ENCODE data around the gene KIF15. TPM values are rescaled to one million over a fixed set of nuclear protein-coding genes. Genes with fewer than 3 reads are reported as not detected.

Gene KIF15
- total and polyA plus RNA-seq, 11 donors, result 0.16 to 3.0 (median 0.65) TPM; not detected in 1

DNA sequence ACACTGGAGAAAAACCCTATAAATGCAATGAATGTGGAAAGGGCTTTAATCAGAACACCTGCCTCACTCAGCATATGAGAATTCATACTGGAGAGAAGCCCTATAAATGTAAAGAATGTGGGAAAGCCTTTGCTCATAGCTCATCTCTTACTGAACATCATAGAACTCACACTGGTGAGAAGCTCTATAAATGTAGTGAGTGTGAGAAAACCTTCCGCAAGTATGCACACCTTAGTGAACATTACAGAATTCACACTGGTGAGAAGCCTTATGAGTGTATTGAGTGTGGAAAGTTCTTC lies 39.5 kb upstream of the KIF15 start:
- Histone ChIP-seq H3K4me1 (no peaks in the 10 kb centered on the region), H3K27ac (no peak overlapping the region), H3K27me3 (no peaks in the 10 kb centered on the region), H3K4me3 (no peak overlapping the region), H3K36me3 (peaks cover 9 to 75% (median 24%) of the 10 kb centered on the region in 9 donors), H3K9me3 (peaks cover 10 to 100% (median 97%) of the 10 kb centered on the region in 12 donors)
- 97 to 100% (median 100%) methylated on average over 1 of the region's 1 CpG for WGBS, 4 donors
- ATAC-seq, result no peak
- TF ChIP-seq POLR2A (IDR thresholded peaks at IDR 0.05), result no peak
- TF ChIP-seq, protein P1, sequence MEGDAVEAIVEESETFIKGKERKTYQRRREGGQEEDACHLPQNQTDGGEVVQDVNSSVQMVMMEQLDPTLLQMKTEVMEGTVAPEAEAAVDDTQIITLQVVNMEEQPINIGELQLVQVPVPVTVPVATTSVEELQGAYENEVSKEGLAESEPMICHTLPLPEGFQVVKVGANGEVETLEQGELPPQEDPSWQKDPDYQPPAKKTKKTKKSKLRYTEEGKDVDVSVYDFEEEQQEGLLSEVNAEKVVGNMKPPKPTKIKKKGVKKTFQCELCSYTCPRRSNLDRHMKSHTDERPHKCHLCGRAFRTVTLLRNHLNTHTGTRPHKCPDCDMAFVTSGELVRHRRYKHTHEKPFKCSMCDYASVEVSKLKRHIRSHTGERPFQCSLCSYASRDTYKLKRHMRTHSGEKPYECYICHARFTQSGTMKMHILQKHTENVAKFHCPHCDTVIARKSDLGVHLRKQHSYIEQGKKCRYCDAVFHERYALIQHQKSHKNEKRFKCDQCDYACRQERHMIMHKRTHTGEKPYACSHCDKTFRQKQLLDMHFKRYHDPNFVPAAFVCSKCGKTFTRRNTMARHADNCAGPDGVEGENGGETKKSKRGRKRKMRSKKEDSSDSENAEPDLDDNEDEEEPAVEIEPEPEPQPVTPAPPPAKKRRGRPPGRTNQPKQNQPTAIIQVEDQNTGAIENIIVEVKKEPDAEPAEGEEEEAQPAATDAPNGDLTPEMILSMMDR (IDR thresholded peaks at IDR 0.05), result no peak
- no peak for DNase-seq
- intact Hi-C loops (cut with DNase I), result no loop called here

- Histone ChIP-seq H3K36me3 (peaks cover 8 to 46% (median 33%) of the 10 kb centered on the region in 9 donors), H3K4me1 (peaks cover 0 to 12% (median 3%) of the 10 kb centered on the region in 12 donors), H3K9me3 (peaks cover 0 to 88% (median 68%) of the 10 kb centered on the region in 12 donors), H3K27ac (peak within 1 kb of the TSS in 10 of 12 donors; percentile 18 to 75 (median 57)), H3K4me3 (peak within 1 kb of the TSS; percentile 46 to 94 (median 78)), H3K27me3 (no peaks in the 10 kb centered on the region)
- DNase-seq (peak; percentile 94 to 97 (median 95)), ATAC-seq (peak; percentile 95 to 100 (median 100))
- peak in 1 of 2 donors; percentile 53 for TF ChIP-seq POLR2A (IDR thresholded peaks at IDR 0.05)
- TF ChIP-seq, protein P1 (IDR thresholded peaks at IDR 0.05), result peak in 1 of 12 donors; percentile 25
- 0 to 2% (median 1%) methylated on average over 25 to 46 of the region's 46 CpGs for WGBS, 4 donors
- intact Hi-C loops (cut with DNase I), result loop anchor here in 6 of 10 donors (1.0 to 2.0 kb wide), 5 partner anchors 16 to 133 kb away; partner anchors contain the start of genes ZNF502 (in 5 of the 6), KIAA1143 (in 1 of the 6) and KIF15 (in 1 of the 6)
Measured at GRCh38 chr3:44729384-44729910, 32.1 kb upstream of the KIF15 start, which contains the start of gene ZNF501. Gene ZNF501 (plus strand): TSS chr3:44729635. CDS start chr3:44734422, 4,787 bp downstream.

GRCh38 chr3:44734646-44735168 lies 26.9 kb upstream of the KIF15 start:
- H3K4me3 ChIP-seq, result no peak overlapping the region
- H3K36me3 ChIP-seq, result peaks cover 8 to 61% (median 39%) of the 10 kb centered on the region in 9 donors
- intact Hi-C loops (cut with DNase I), result no loop called here
- H3K4me1 ChIP-seq, result peaks cover 0 to 9% (median 0%) of the 10 kb centered on the region in 12 donors
- DNase-seq (no peak), ATAC-seq (no peak)
- no peak overlapping the region for H3K27ac ChIP-seq
- H3K9me3 ChIP-seq, result peaks cover 4 to 99% (median 83%) of the 10 kb centered on the region in 12 donors
- no peak for TF ChIP-seq POLR2A (IDR thresholded peaks at IDR 0.05)
- TF ChIP-seq, protein P1 (IDR thresholded peaks at IDR 0.05), result no peak
- WGBS, 4 donors, result 95 to 98% (median 97%) methylated on average over 3 of the region's 3 CpGs
- H3K27me3 ChIP-seq, result no peaks in the 10 kb centered on the region

DNA sequence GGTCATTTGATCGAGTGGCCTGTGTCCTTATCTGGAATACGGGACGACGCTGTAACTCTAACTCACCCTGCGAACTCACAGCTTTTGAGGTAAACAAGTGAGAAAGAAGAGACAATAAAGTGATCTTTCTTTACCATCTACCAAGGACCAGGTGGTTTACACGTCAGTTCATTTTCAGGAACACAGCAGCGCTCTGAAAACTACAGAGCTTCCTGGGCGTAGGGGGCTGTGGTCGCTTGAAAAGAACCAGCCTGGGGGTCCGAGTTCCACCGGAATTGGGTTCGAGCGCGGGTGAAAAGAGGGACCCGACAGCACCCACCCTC lies 532 bp upstream of the KIF15 start:
- H3K27me3 ChIP-seq, result no peaks in the 10 kb centered on the region
- intact Hi-C loops (cut with DNase I), result loop anchor here in 9 of 10 donors (1.0 to 10.0 kb wide), 7 partner anchors 30 to 104 kb away; partner anchors contain the start of genes TMEM42 (in 7 of the 9), ZNF502 (in 2 of the 9) and ZNF501 (in 1 of the 9)
- H3K36me3 ChIP-seq, result peaks cover 0 to 28% (median 2%) of the 10 kb centered on the region in 9 donors
- peak overlapping the region in 11 of 12 donors; percentile 34 to 84 (median 72) for H3K27ac ChIP-seq
- H3K4me1 ChIP-seq, result peaks cover 0 to 20% (median 13%) of the 10 kb centered on the region in 12 donors
- H3K9me3 ChIP-seq, result peaks cover 0 to 19% (median 1%) of the 10 kb centered on the region in 12 donors
- peak overlapping the region; percentile 63 to 94 (median 74) for H3K4me3 ChIP-seq
- DNase-seq (no peak), ATAC-seq (peak in 1 of 4 donors; percentile 13)
- TF ChIP-seq POLR2A (IDR thresholded peaks at IDR 0.05), result no peak
- WGBS, 4 donors, result 1 to 3% (median 2%) methylated on average over 15 of the region's 15 CpGs

Data from heart left ventricle (tissue), 16 donors.